ENCODE measurements around the gene ERGIC3. TPM values are rescaled to one million over a fixed set of nuclear protein-coding genes. Genes with fewer than 3 reads are reported as not detected.

The ERGIC3 gene
- total and polyA plus RNA-seq, 2 of the 4 experiments (the other 2 are of a cell fraction): 434 to 438 TPM

DNA sequence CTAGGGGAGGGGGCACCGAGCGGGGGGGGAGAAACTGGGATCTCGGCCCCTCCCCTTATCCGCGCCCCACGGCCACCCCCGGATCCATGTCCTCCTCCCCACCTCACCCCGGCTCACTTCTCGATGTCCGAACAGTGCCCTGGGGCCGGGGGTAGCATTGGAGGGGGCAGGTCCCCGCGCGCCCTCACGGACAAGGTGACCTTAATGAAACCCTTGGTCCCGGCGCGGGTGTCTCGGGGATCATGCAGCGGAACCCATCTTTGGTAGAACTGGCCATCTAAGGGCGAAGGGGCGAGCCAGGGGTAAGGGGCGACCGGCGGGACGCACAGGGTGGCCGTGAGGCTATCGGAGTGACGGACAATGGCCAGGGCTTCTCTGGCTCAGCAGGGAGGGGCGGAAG, 60.1 kb downstream of the ERGIC3 start:
- H3K27me3 ChIP-seq (ENCODE audit: control insufficient read depth, insufficient read depth, low read length): peaks cover 49% of the 10 kb centered on the region
- no peaks in the 10 kb centered on the region for H3K9me1 ChIP-seq (ENCODE audit: insufficient read depth, low read length)
- H3K4ac ChIP-seq (ENCODE audit: low read depth, low read length): no peak overlapping the region
- WGBS, 2 experiments (ENCODE audit: extremely low coverage in 2 of 2, insufficient read length in 1 of 2): 21% methylated on average over 9 of the region's 30 CpGs; no CpG with 5 or more reads in 1 of the 2 experiments
- H3K14ac ChIP-seq (replicated peaks; ENCODE audit: low read depth, low read length): no peak overlapping the region
- no peak overlapping the region for H2BK15ac ChIP-seq (ENCODE audit: low read depth, low read length)
- no peak overlapping the region for H3K9ac ChIP-seq (ENCODE audit: low read depth, low read length)
- H2AFZ ChIP-seq (replicated peaks; ENCODE audit: low read length, poor library complexity): peak overlapping the region; percentile 88
- no peaks in the 10 kb centered on the region for H3K9me3 ChIP-seq (ENCODE audit: control insufficient read depth, insufficient read depth, low read length)
- no peak overlapping the region for H4K91ac ChIP-seq (ENCODE audit: insufficient read depth, low read depth, low read length)
- no peak overlapping the region for H4K5ac ChIP-seq (ENCODE audit: low read depth, low read length)
- H3K23ac ChIP-seq (ENCODE audit: low read depth, low read length): no peak overlapping the region
- no peak overlapping the region; the same call in 1 of the 2 replicates for H3K4me2 ChIP-seq (ENCODE audit: low read depth, low read length)
- DNase-seq: no peak
- H3K79me1 ChIP-seq (ENCODE audit: low read depth in 1 of 2, low read length in 2 of 2): no peaks in the 10 kb centered on the region
- no peak overlapping the region for H3K4me3 ChIP-seq (ENCODE audit: insufficient read depth, low read depth, low read length)
- ATAC-seq (ENCODE audit: low read depth): no peak
- H2BK20ac ChIP-seq (ENCODE audit: low read depth, low read length): no peak overlapping the region
- H4K8ac ChIP-seq (ENCODE audit: low read depth in 2 of 2, low read length in 2 of 2): no peak overlapping the region
- H2AK9ac ChIP-seq (replicated peaks; ENCODE audit: low read depth, low read length, poor library complexity): no peak overlapping the region
- no peak overlapping the region for H3K56ac ChIP-seq (ENCODE audit: extremely low read depth, insufficient read depth, low read length)
- dilution Hi-C loops (cut with HindIII; ENCODE audit: low sequenced_read_pairs, unreplicated experiment): no loop called here
- no peaks in the 10 kb centered on the region; the same call in 1 of the 2 replicates for H4K20me1 ChIP-seq (ENCODE audit: insufficient read depth, low read length)
- no peak overlapping the region for H3K18ac ChIP-seq (ENCODE audit: low read depth, low read length)
- no peak overlapping the region for H2BK5ac ChIP-seq (ENCODE audit: low read depth, low read length, poor library complexity, severe bottlenecking)
- TF ChIP-seq NFE2L2 (IDR thresholded peaks at IDR 0.05; ENCODE audit: low read depth, low read length) (no peak), FOS (IDR thresholded peaks at IDR 0.05; ENCODE audit: low read depth, low read length) (no peak), SMC3 (IDR thresholded peaks at IDR 0.05; ENCODE audit: low read depth, low read length) (no peak), RFX5 (IDR thresholded peaks at IDR 0.05; ENCODE audit: low read depth, low read length) (no peak), RCOR1 (IDR thresholded peaks at IDR 0.05; ENCODE audit: insufficient replicate concordance, low read length) (no peak), MXI1 (IDR thresholded peaks at IDR 0.05; ENCODE audit: borderline replicate concordance, low read depth, low read length) (no peak), MAZ (IDR thresholded peaks at IDR 0.05; ENCODE audit: borderline replicate concordance, low read depth, low read length) (no peak), CEBPB (IDR thresholded peaks at IDR 0.05; ENCODE audit: low read depth, low read length) (no peak), MAFK (IDR thresholded peaks at IDR 0.05; ENCODE audit: low read depth, low read length) (no peak), BHLHE40 (IDR thresholded peaks at IDR 0.05; ENCODE audit: low read depth, low read length) (no peak), CHD1 (IDR thresholded peaks at IDR 0.05; ENCODE audit: low read depth, low read length) (no peak), POLR2A (IDR thresholded peaks at IDR 0.05; ENCODE audit: low read depth, low read length) (no peak), RAD21 (IDR thresholded peaks at IDR 0.05; ENCODE audit: low read length) (no peak)
- TF ChIP-seq, protein P1, sequence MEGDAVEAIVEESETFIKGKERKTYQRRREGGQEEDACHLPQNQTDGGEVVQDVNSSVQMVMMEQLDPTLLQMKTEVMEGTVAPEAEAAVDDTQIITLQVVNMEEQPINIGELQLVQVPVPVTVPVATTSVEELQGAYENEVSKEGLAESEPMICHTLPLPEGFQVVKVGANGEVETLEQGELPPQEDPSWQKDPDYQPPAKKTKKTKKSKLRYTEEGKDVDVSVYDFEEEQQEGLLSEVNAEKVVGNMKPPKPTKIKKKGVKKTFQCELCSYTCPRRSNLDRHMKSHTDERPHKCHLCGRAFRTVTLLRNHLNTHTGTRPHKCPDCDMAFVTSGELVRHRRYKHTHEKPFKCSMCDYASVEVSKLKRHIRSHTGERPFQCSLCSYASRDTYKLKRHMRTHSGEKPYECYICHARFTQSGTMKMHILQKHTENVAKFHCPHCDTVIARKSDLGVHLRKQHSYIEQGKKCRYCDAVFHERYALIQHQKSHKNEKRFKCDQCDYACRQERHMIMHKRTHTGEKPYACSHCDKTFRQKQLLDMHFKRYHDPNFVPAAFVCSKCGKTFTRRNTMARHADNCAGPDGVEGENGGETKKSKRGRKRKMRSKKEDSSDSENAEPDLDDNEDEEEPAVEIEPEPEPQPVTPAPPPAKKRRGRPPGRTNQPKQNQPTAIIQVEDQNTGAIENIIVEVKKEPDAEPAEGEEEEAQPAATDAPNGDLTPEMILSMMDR (conservative IDR thresholded peaks at IDR 0.05; ENCODE audit: low read depth, low read length): no peak
- TF ChIP-seq, protein P2, sequence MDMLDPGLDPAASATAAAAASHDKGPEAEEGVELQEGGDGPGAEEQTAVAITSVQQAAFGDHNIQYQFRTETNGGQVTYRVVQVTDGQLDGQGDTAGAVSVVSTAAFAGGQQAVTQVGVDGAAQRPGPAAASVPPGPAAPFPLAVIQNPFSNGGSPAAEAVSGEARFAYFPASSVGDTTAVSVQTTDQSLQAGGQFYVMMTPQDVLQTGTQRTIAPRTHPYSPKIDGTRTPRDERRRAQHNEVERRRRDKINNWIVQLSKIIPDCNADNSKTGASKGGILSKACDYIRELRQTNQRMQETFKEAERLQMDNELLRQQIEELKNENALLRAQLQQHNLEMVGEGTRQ (IDR thresholded peaks at IDR 0.05; ENCODE audit: low read depth, low read length): no peak
- TF ChIP-seq, protein P3, sequence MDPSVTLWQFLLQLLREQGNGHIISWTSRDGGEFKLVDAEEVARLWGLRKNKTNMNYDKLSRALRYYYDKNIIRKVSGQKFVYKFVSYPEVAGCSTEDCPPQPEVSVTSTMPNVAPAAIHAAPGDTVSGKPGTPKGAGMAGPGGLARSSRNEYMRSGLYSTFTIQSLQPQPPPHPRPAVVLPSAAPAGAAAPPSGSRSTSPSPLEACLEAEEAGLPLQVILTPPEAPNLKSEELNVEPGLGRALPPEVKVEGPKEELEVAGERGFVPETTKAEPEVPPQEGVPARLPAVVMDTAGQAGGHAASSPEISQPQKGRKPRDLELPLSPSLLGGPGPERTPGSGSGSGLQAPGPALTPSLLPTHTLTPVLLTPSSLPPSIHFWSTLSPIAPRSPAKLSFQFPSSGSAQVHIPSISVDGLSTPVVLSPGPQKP (IDR thresholded peaks at IDR 0.05; ENCODE audit: borderline replicate concordance, low read depth, low read length): no peak
- no peaks in the 10 kb centered on the region for H3K36me3 ChIP-seq (ENCODE audit: control insufficient read depth, insufficient read depth, low read length)
- H2BK120ac ChIP-seq (ENCODE audit: low read depth, low read length): no peak overlapping the region
- peaks cover 3% of the 10 kb centered on the region for H3K4me1 ChIP-seq (ENCODE audit: control insufficient read depth, insufficient read depth, low read length)
- in situ Hi-C loops (cut with MboI; ENCODE audit: low sequenced_read_pairs): no loop called here
- POLR2A ChIA-PET (ENCODE audit: unreplicated experiment): no interaction called here
- intact Hi-C loops (cut with micrococcal nuclease): no loop called here
- CTCF ChIA-PET: no interaction called here
- no peak overlapping the region for H2AK5ac ChIP-seq (ENCODE audit: low read depth, low read length)
- no peak overlapping the region for H3K27ac ChIP-seq (ENCODE audit: insufficient read depth, low read length)
- BruUV-seq (replicated peaks): no TSS peak

Data from IMR-90 (cell line).